ENCODE data around the gene VPS50.
"Not testable (repeated sequence)": the region's sequence is repeated elsewhere in the genome, so short reads cannot be mapped to it uniquely, and the experiment has no call there.

VPS50 gene

DNA sequence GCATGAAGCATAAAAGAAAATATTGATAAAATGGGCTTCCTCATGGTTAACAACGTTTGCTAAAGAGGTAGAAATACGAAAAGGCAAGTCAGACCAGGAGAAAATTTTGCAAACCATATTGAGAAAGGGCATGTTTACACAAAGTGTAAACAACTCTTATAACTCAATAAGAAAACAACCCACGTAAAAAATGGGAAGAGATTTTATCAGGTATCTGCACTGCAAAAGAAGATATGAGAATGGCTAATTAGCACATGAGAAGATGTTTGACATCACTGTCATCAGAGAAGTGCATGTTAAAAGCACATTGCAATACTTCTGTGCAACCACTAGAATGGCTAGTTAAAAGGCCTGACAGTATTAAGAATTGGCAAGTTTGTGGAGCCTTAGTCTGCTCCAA, 99.5 kb downstream of the VPS50 start:
- ATAC-seq (no peak), DNase-seq (no peak)

DNA sequence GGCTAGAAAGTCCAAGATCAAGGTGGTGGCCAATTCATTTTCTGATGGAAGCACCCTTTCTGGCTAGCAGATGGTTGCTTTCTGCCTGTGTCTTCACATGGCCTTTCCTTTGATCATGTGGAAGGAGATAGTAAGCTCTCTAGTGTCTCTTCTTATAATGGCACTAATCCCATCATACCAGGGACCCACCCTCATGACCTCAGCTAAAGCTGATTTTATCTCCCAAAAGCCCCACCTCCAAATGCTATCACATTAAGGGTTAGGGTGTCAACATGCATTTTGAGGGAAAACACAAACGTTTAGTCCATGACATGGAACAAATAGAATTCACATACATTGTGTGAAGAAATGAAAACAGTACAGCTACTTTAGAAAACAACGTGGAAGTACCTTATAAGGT, 100.0 kb downstream of the VPS50 start:
- ATAC-seq, result no peak
- DNase-seq, result no peak

DNA sequence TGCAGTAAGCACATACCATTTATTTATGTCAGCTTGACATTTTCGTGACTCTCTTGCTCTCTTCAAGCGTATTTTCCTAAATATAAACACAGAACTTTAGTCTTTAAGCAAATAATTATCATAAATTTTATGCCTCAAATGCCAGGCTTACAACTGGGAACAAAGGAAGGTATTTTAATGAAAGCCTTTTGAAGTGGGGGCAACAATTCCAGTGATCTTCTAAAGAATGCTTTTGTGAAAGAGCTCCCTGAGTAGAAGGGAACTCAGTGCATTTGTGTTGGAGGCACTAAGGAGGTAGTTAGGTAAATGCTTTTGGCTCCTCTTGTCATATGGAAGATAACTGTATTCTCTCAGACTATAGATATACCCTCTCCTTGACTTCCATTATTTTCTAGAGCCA, 104.9 kb downstream of the VPS50 start:
- DNase-seq (no peak), ATAC-seq (no peak)

DNA sequence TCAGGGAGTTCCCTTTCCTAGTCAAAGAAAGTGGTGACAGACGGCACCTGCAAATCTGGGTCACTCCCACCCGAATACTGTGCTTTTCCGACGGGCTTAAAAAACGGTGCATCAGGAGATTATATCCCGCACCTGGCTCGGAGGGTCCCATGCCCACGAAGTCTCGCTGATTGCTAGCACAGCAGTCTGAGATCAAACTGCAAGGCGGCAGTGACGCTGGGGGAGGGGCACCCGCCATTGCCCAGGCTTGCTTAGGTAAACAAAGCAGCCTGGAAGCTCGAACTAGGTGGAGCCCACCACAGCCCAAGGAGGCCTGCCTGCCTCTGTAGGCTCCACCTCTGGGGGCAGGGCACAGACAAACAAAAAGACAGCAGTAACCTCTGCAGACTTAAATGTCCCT, 110.0 kb downstream of the VPS50 start:
- not testable (repeated sequence) for ATAC-seq, DNase-seq

DNA sequence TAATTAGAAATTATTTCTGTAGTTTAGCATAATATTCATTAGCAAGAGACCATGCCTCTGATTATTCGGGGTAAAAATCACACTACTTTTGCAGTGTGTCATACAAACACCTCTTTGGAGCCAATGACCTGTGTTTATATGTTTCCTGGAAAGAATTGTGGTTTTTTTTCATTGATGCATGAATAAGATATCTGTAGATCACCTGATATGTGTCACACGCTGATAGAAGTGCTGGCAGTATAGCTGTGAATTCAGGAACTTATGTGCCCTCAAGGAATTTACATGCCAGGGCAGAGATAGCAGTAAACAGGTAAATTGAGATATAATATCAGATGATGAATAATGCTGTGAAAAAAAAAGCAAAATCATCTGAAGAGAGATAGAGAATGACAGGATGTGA, 118.2 kb downstream of the VPS50 start:
- ATAC-seq (no peak), DNase-seq (no peak)

DNA sequence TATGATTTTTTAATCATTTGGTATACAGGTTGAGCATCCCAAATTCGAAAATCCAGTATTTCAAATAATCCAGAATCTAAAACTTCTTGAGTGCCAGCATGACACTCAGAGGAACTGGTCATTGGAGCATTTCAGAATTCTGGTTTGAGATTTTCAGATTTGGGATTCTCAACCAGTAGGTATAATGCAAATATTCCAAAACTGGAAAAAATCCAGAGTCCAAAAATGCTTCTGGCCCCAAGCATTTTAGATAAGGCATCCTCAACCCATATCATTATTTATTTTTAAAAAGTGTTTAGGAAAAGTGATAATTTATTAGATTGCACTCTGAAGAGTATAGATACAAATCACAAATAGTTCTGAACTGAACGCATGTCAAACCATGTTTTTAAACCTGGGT, 120.7 kb downstream of the VPS50 start:
- ATAC-seq (no peak), DNase-seq (no peak)

DNA sequence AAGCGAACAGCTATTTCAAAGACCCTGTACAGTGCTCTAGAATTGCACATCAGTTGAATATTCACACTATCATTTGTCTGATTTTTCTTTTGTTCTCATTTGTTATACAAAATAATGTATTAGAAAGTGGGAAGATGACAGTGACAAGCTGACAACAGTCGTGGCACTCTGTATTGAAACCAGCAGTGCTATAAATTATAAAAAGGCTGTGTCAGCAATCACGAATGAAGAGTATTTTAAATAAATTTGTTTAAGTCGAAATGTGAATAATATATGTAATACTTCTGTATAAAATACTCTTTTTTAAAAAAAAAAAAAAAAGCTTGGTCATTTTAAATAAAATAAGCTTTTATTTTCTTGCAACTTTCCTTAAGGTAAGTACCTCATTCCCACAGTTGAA, 122.6 kb downstream of the VPS50 start:
- DNase-seq, result no peak

GRCh38 chr7:93359520-93360198, 127.5 kb downstream of the VPS50 start:
- no peak for ATAC-seq
- no peak for DNase-seq

More for the DNA sequence above, 122.6 kb downstream of the VPS50 start:
- ATAC-seq, result no peak

GRCh38 chr7:93361853-93362252, 129.7 kb downstream of the VPS50 start:
- DNase-seq (no peak), ATAC-seq (no peak)

GRCh38 chr7:93364806-93365205, 132.6 kb downstream of the VPS50 start:
- no peak for DNase-seq

DNA sequence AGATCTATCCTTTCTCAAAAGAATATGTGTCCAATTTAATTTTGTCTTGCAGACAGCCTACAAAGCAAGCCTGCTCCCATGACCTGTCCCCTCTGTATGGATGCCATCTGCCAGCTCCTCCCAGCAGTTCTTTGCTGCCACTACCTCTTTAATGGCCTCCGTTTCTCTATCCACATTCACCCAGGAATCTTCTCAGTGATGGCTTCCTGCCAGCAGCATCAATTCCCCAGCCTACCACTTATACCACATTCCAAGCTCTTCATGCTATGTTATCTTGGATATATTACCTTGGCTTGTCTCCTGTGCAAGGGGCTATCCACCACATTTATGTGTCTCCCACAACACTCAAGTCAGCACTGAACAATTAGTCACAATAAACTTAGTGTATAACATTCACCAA, 133.2 kb downstream of the VPS50 start:
- ATAC-seq, result no peak

More at GRCh38 chr7:93364806-93365205, 132.6 kb downstream of the VPS50 start:
- no peak for ATAC-seq

GRCh38 chr7:93366816-93367215, 134.7 kb downstream of the VPS50 start:
- no peak for DNase-seq
- no peak for ATAC-seq

More for the DNA sequence above, 133.2 kb downstream of the VPS50 start:
- no peak for DNase-seq

GRCh38 chr7:93367254-93367653, 135.1 kb downstream of the VPS50 start:
- no peak for DNase-seq
- ATAC-seq, result no peak

- not testable (repeated sequence) for ATAC-seq
These were observed 138.8 kb downstream of the VPS50 start for GRCh38 chr7:93370937-93371336.

GRCh38 chr7:93373537-93373936, 141.4 kb downstream of the VPS50 start:
- DNase-seq (no peak), ATAC-seq (no peak)

More at GRCh38 chr7:93370937-93371336, 138.8 kb downstream of the VPS50 start:
- not testable (repeated sequence) for DNase-seq

- no peak for DNase-seq
- no peak for ATAC-seq
These were observed 142.3 kb downstream of the VPS50 start for GRCh38 chr7:93374345-93374940.

- no peak for DNase-seq
- no peak for ATAC-seq
These were observed 143.4 kb downstream of the VPS50 start for GRCh38 chr7:93375603-93376002.

- ATAC-seq, result no peak
- DNase-seq, result no peak
These were observed 146.1 kb downstream of the VPS50 start for GRCh38 chr7:93378131-93378760.

- no peak for ATAC-seq
- no peak for DNase-seq
These were observed 150.2 kb downstream of the VPS50 start for GRCh38 chr7:93382362-93382761.

- DNase-seq (no peak), ATAC-seq (no peak)
These were observed 158.5 kb downstream of the VPS50 start for GRCh38 chr7:93390660-93391059.

DNA sequence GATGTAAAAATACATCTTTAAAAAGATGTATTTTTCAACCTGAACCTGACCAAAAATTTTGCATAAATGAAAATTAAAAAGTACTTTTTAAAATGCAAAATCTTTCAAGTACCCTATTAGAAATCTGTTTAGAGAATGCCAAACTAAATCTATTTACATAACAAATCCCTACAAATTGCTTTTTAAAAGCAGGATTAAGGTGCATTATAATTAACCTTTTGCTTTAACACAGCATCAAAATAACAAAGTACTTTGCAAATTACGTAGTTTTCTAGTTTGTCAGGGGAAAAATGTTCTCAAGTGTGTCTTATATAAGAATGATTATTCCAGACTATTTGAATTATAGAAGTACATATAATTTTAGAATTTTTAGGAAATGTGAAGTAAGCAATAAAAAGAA, 160.8 kb downstream of the VPS50 start:
- DNase-seq, result no peak
- ATAC-seq, result no peak

- DNase-seq (no peak), ATAC-seq (no peak)
These were observed 167.5 kb downstream of the VPS50 start for GRCh38 chr7:93399642-93400041.

DNA sequence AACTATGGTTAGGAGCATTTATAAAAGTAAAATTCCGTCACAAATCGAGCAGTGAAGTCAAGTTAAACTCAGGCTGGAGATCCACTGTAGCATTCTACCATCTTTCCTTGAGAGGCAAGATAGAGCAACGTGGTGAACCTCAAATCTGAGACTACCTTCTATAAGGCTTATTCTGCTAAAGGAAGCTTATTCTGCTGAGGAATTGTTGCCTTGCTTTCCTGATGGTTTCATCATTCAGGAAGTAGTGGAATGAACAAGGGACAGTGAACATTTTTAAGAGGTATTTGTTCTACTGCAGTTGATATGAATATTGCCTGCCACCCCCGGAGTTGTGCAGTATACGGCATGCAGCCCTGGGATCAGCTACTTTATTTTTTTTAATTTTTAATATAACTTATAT, 170.8 kb downstream of the VPS50 start:
- ATAC-seq (no peak), DNase-seq (no peak)

DNA sequence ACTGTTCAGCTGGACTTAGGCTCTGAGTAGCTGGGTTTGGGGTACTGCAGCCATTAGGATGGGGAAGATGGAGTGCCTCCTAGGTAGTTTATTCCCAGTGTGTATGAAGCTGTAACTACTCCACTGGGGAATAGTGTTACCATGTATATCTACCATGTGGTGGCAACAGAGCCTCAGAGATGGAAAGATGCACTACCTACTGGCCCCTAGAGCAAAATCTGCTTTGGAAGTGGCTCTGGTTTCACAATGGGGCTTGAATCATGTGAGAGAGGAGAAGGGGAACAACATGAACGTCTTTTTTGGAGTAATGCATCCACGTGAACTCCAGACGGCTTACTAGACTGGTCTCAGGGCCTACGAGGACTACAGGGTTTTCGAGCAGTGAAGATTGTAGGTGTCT, 175.1 kb downstream of the VPS50 start:
- ATAC-seq, result no peak
- no peak for DNase-seq

All from stimulated activated naive CD8-positive, alpha-beta T cell treated with anti-CD3 and anti-CD28 coated beads, Interleukin-15, Interleukin-2, amounts not matched to agents 100 U/mL and 50 U/mL, for 24 hours (primary cell).